ENCODE results near the gene HOXB5. TPM values are rescaled to one million over a fixed set of nuclear protein-coding genes. Genes with fewer than 3 reads are reported as not detected.

HOXB5 gene
- total and polyA plus RNA-seq, 2 of the 4 experiments (the other 2 are of a cell fraction) = 0.54 to 18.0 TPM

- Histone ChIP-seq H3K27me3 (ENCODE audit: control insufficient read depth, insufficient read depth, low read length) (no peaks in the 10 kb centered on the region), H3K23ac (ENCODE audit: low read depth, low read length) (peak overlapping the region; percentile 99), H2BK5ac (ENCODE audit: low read depth, low read length, poor library complexity, severe bottlenecking) (peak overlapping the region; percentile 95), H3K9me3 (ENCODE audit: control insufficient read depth, insufficient read depth, low read length) (no peaks in the 10 kb centered on the region), H4K5ac (ENCODE audit: low read depth, low read length) (peak overlapping the region; percentile 69), H3K4me3 (ENCODE audit: insufficient read depth, low read depth, low read length) (no peak overlapping the region), H2AK5ac (ENCODE audit: low read depth, low read length) (peak overlapping the region; percentile 69), H2BK20ac (ENCODE audit: low read depth, low read length) (peak overlapping the region; percentile 92), H4K20me1 (ENCODE audit: insufficient read depth, low read length) (no peaks in the 10 kb centered on the region), H3K79me1 (ENCODE audit: low read depth in 1 of 2, low read length in 2 of 2) (peaks cover 4 to 25% of the 10 kb centered on the region in 2 experiments; a peak in 2 of 4 replicates), H3K56ac (ENCODE audit: extremely low read depth, insufficient read depth, low read length) (peak overlapping the region; percentile 93), H3K36me3 (ENCODE audit: control insufficient read depth, insufficient read depth, low read length) (peaks cover 25% of the 10 kb centered on the region), H3K18ac (ENCODE audit: low read depth, low read length) (peak overlapping the region; percentile 85), H2AK9ac (replicated peaks; ENCODE audit: low read depth, low read length, poor library complexity) (peak overlapping the region; percentile 2), H4K91ac (ENCODE audit: insufficient read depth, low read depth, low read length) (peak overlapping the region; percentile 79; the same call in 1 of the 2 replicates), H3K14ac (replicated peaks; ENCODE audit: low read depth, low read length) (peak overlapping the region; percentile 67), H3K4me2 (ENCODE audit: low read depth, low read length) (peak overlapping the region; percentile 76), H3K9me1 (ENCODE audit: insufficient read depth, low read length) (peaks cover 3% of the 10 kb centered on the region; the same call in 1 of the 2 replicates), H3K4me1 (ENCODE audit: control insufficient read depth, insufficient read depth, low read length) (peaks cover 43% of the 10 kb centered on the region), H4K8ac (ENCODE audit: low read depth in 2 of 2, low read length in 2 of 2) (peak overlapping the region; percentile 77 to 96), H3K27ac (ENCODE audit: insufficient read depth, low read length) (peak overlapping the region; percentile 98), H3K9ac (ENCODE audit: low read depth, low read length) (peak overlapping the region; percentile 71), H2BK15ac (ENCODE audit: low read depth, low read length) (peak overlapping the region; percentile 91; the same call in 2 of the 3 replicates), H3K4ac (ENCODE audit: low read depth, low read length) (peak overlapping the region; percentile 88), H2AFZ (replicated peaks; ENCODE audit: low read length, poor library complexity) (no peak overlapping the region), H2BK120ac (ENCODE audit: low read depth, low read length) (peak overlapping the region; percentile 97)
- ChIA-PET POLR2A (ENCODE audit: unreplicated experiment) (interaction anchor here (0.6 to 0.7 kb wide), 2 partner anchors 31 to 56 kb away, joined by 3 read pairs; no protein-coding TSS in a partner anchor), CTCF (no interaction called here)
- ATAC-seq (ENCODE audit: low read depth) (no peak), DNase-seq (no peak)
- in situ Hi-C loops (cut with MboI; ENCODE audit: low sequenced_read_pairs) (loop anchor here (10.0 kb wide), 1 partner anchor 194 kb away; no protein-coding TSS in a partner anchor), intact Hi-C loops (cut with micrococcal nuclease) (no loop called here), dilution Hi-C loops (cut with HindIII; ENCODE audit: low sequenced_read_pairs, unreplicated experiment) (no loop called here)
- no TSS peak for BruUV-seq (replicated peaks)
- no CpG with 5 or more reads among the region's 6 CpGs for WGBS, 2 experiments (ENCODE audit: extremely low coverage in 2 of 2, insufficient read length in 1 of 2)
- TF ChIP-seq RAD21 (IDR thresholded peaks at IDR 0.05; ENCODE audit: low read length) = no peak
- no peak for TF ChIP-seq SMC3 (IDR thresholded peaks at IDR 0.05; ENCODE audit: low read depth, low read length)
- TF ChIP-seq USF2 (IDR thresholded peaks at IDR 0.05; ENCODE audit: low read depth, low read length) = no peak
- no peak for TF ChIP-seq CEBPB (IDR thresholded peaks at IDR 0.05; ENCODE audit: low read depth, low read length)
- TF ChIP-seq CHD1 (IDR thresholded peaks at IDR 0.05; ENCODE audit: low read depth, low read length) = no peak
- no peak for TF ChIP-seq RCOR1 (IDR thresholded peaks at IDR 0.05; ENCODE audit: insufficient replicate concordance, low read length)
- TF ChIP-seq MAZ (IDR thresholded peaks at IDR 0.05; ENCODE audit: borderline replicate concordance, low read depth, low read length) = no peak
- TF ChIP-seq MAFK (IDR thresholded peaks at IDR 0.05; ENCODE audit: low read depth, low read length) = no peak
- no peak for TF ChIP-seq CTCF (conservative IDR thresholded peaks at IDR 0.05; ENCODE audit: low read depth, low read length)
- TF ChIP-seq FOS (IDR thresholded peaks at IDR 0.05; ENCODE audit: low read depth, low read length) = no peak
- TF ChIP-seq RFX5 (IDR thresholded peaks at IDR 0.05; ENCODE audit: low read depth, low read length) = no peak
- TF ChIP-seq ELK1 (IDR thresholded peaks at IDR 0.05; ENCODE audit: borderline replicate concordance, low read depth, low read length) = no peak
- no peak for TF ChIP-seq BHLHE40 (IDR thresholded peaks at IDR 0.05; ENCODE audit: low read depth, low read length)
- no peak for TF ChIP-seq NFE2L2 (IDR thresholded peaks at IDR 0.05; ENCODE audit: low read depth, low read length)
- TF ChIP-seq POLR2A (IDR thresholded peaks at IDR 0.05; ENCODE audit: low read depth, low read length) = no peak
Measured at GRCh38 chr17:48548523-48549280, 44.9 kb downstream of the HOXB5 start.
